Endothelial cell of hepatic sinusoid (primary cell): ENCODE measurements around the gene AFF3.

ENCODE experiments used
- in situ Hi-C: cut with HindIII; loops from 2 replicates; pipeline ENCODE4 v1.10.0; 2017; ENCODE audit warnings: low sequenced_read_pairs

The AFF3 gene

GRCh38 chr2:99634234-99634633, 508.2 kb downstream of the AFF3 start:
- in situ Hi-C loops: no loop called here

DNA sequence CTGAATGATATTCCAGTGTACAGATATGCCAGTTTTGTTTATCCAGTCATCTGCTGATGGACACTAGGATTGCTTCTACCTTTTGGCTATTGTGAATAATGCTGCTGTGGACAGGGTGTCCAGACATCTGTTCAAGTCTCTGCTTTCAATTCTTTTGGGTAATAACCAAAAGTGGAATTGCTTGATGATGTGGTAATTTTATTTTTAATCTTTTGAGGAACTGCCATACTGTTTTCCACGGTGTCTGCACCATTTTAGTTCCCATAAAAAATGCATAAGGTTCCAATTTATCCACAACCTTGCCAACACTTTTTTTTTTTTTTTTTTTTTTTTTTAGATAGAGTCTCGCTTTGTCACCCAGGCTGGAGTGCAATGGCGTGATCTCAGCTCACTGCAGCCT, 510.7 kb downstream of the AFF3 start:
- in situ Hi-C loops: no loop called here

DNA sequence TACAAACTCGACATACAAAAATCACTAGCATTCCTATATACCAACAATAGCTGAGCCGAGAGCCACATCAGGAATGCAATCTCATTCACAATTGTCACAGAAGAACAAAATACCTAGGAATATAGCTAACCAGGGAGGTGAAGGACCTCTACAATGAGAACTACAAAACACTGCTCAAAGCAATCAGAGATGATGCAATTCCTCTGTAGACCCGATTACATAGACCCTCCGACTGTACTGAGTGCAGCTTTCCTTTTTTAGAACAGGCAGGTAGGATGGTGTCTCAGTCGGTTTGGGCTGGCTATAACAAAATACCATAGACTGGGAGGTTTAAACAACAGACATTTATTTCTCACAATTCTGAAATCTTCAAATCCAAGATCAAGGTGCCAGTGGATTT, 513.1 kb downstream of the AFF3 start:
- in situ Hi-C loops: no loop called here

GRCh38 chr2:99626158-99626557, 516.2 kb downstream of the AFF3 start:
- in situ Hi-C loops: no loop called here

- in situ Hi-C loops: no loop called here
These were observed 517.7 kb downstream of the AFF3 start for GRCh38 chr2:99624677-99625076.

DNA sequence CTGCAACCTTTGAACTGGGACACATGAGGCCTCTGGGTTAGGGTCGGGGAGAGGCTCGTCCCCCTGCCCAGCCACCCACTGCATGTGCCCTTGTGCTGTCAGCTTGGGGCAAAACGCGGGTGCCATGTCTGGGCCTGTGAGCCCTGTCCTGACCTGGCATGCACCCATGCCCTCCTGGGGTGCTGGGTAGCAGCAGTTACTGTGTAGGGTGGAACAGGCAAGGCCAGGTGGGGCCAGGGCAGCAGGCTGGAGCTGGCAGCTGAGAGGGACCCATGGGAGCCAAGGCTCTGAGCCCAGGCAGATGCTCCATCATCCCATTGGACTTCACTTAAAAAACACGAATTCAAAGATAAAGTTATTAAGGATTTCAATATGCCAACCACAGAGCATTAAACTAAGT, 518.8 kb downstream of the AFF3 start:
- in situ Hi-C loops: no loop called here

DNA sequence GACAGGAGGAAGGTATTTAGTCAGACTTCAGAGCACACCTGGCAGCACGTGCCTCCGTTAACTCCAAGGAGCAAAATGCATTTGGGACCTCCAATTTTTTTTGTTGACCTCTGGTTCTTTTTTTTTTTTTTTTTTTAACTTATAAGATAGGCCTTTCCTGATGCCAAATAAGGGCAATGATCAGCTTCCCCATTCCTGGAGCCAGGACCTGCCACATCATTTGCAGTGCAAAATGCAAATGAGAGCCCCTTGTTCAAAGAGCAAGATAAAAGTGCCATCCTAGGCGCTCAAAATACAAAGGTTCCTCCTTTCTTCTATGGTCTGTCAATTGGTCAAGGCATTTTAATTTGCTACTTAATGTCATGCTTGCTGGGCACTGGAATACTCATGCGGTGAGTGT, 519.4 kb downstream of the AFF3 start:
- in situ Hi-C loops: no loop called here

- in situ Hi-C loops: no loop called here
These were observed 519.9 kb downstream of the AFF3 start for GRCh38 chr2:99622534-99622933.

- in situ Hi-C loops: no loop called here
These were observed 520.6 kb downstream of the AFF3 start for GRCh38 chr2:99621774-99622173.

- in situ Hi-C loops: no loop called here
These were observed 521.3 kb downstream of the AFF3 start for GRCh38 chr2:99621106-99621505.

GRCh38 chr2:99619151-99619550, 523.2 kb downstream of the AFF3 start:
- in situ Hi-C loops: no loop called here

- in situ Hi-C loops: no loop called here
These were observed 523.8 kb downstream of the AFF3 start for GRCh38 chr2:99618579-99619097.

GRCh38 chr2:99617811-99618210, 524.6 kb downstream of the AFF3 start:
- in situ Hi-C loops: no loop called here

DNA sequence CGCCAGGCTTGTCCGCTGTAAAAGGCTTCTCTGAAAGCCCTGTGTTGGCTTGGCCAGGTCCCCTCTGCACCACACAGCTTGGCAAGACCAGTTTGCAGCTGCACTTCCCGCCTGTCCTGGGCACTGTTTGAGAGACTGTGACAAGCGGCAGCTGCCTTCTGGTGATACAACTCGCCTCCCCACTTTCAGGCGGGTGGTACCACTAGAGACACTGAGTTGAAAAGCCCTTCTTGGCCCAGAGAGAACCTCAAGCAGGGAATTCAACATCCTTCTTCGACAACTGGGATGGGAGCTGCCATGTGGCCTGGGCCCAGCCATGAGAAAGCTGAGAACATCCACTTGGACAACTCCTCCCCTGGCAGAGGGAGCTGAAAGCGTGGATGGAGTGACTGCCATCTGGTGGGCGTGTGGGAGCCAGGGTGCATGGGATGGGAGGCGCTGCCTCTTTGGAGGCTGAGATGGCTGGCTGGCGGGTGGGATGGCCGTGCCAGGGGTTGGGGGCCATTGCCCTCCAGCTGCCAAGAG, 527.1 kb downstream of the AFF3 start:
- in situ Hi-C loops: no loop called here

GRCh38 chr2:99613980-99614379, 528.4 kb downstream of the AFF3 start:
- in situ Hi-C loops: no loop called here

- in situ Hi-C loops: no loop called here
These were observed 530.6 kb downstream of the AFF3 start for GRCh38 chr2:99611786-99612185.

DNA sequence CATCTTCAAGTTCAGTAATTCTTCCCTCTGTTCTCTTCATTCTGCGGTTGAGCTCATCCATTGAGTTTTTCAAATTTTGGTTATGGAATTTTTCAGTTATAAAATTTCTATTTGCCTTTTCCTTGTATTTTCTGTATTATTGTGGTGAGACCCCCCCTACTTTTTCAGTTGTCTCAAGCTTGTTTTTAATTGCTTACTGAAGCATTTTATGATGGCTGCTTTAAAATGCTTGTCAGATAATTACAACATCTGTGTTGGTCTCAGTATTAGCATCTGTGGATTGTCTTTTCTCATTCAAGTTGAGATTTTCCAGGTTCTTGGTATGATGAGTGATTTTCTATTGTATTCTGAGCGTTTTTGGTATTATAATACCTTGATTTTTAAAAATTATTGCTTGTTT, 531.4 kb downstream of the AFF3 start:
- in situ Hi-C loops: no loop called here

GRCh38 chr2:99609851-99610381, 532.5 kb downstream of the AFF3 start:
- in situ Hi-C loops: no loop called here

- in situ Hi-C loops: no loop called here
These were observed 533.5 kb downstream of the AFF3 start for GRCh38 chr2:99608861-99609260.

DNA sequence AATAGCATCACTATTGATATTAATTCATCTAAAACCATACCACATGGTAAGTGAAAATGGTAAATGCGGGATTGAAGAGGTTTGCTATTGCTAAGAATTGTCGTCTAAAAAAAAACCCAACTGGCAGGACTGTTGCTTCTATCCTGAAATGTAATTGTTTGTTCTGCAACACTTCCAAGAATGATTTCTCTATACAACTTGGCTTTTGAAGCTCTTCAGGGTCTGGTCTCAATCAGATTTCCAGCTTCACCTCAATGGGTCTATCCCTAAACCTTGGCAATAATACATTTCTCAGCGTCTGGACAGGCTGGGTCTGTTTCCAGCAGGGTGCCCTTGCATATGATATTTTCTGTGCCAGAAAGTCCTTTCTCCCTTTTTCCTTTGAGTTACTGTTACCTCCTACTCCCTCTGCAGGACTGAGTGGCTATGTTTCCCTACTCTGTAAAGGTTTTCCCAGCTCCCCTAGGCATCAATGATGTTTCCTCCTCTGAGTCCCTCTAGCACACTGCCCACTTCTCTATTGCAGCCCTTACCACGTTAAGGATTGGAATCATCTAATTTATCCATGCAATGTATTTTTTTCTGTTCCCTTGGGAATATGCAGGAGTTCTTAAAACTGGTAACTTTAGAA, 534.4 kb downstream of the AFF3 start:
- in situ Hi-C loops: no loop called here

DNA sequence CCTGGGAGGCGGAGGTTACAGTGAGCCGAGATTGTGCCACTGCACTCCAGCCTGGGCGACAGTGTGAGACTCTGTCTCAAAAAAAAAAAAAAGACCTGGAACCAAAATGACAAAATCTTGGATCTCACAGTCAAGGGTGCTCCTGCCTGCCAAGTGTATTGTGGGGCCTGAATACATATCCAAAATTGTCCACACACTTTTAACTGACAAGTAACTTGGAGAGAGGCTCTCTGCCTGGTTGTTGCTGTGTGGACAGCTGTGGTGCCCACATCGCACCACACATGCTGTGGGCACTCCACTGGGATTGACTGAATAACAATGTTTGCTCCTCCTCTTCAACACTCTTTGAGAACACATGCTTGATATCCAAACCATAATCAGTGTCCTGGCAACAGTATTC, 534.9 kb downstream of the AFF3 start:
- in situ Hi-C loops: no loop called here

DNA sequence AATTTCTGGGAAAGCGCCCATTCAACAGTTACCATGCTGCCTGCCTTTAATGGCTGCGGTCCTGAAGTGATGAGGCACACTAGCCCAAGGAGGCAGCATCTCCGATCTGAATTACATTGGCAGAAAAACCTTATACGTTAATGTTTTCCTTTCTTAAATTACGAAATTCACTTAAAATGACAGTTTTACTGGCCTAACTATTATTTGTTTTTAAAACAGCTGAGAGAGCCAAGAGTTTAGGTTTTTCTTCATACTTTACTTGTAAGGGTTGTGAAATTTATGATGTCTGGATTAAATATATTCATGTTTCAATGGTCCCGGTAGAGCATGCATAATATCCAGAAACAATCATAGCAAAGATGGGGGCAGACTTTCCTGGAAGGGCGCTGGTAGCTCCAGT, 537.4 kb downstream of the AFF3 start:
- in situ Hi-C loops: no loop called here

GRCh38 chr2:99602476-99602875, 539.9 kb downstream of the AFF3 start:
- in situ Hi-C loops: no loop called here
